IMR-90 (cell line): ENCODE measurements around the gene SBF2.

Experiments
- BHLHE40 ChIP-seq: fragments of 150-350 bp; IDR thresholded peaks from 2 replicates; pipeline ENCODE4 v1.6.1; 2016; ENCODE audit warnings: mild to moderate bottlenecking, low read depth, low read length
- CEBPB ChIP-seq: IDR thresholded peaks from 2 replicates; pipeline ENCODE4 v1.6.1; 2012; ENCODE audit warnings: low read depth, low read length, improper control_type of control experiment
- CHD1 ChIP-seq: IDR thresholded peaks from 2 replicates; pipeline ENCODE4 v1.6.1; 2012; ENCODE audit warnings: low read depth, low read length, improper control_type of control experiment
- FOS ChIP-seq: fragments of 150-350 bp; IDR thresholded peaks from 2 replicates; pipeline ENCODE4 v1.6.1; 2016; ENCODE audit warnings: low read depth, low read length
- MXI1 ChIP-seq: IDR thresholded peaks from 2 replicates; pipeline ENCODE4 v1.6.1; 2012; ENCODE audit warnings: low read depth, mild to moderate bottlenecking, low read length, moderate library complexity, borderline replicate concordance
- POLR2A ChIP-seq: IDR thresholded peaks from 2 replicates; pipeline ENCODE4 v1.6.1; 2012; ENCODE audit warnings: mild to moderate bottlenecking, low read depth, low read length
- RAD21 ChIP-seq: IDR thresholded peaks from 2 replicates; pipeline ENCODE4 v1.6.1; 2012; ENCODE audit warnings: low read length, improper control_type of control experiment
- RCOR1 ChIP-seq: IDR thresholded peaks from 2 replicates; pipeline ENCODE4 v1.6.1; 2012; ENCODE audit warnings: mild to moderate bottlenecking, low read length, improper control_type of control experiment; ENCODE audit not compliant: insufficient replicate concordance
- SMC3 ChIP-seq: fragments of 150-350 bp; IDR thresholded peaks from 2 replicates; pipeline ENCODE4 v1.6.1; 2016; ENCODE audit warnings: low read depth, mild to moderate bottlenecking, antibody characterized with exemption, low read length, moderate library complexity
- TF ChIP-seq, protein P1 (sequence below): conservative IDR thresholded peaks from 2 replicates; pipeline ENCODE4 v1.5.1; 2012; ENCODE audit warnings: mild to moderate bottlenecking, low read depth, low read length, improper control_type of control experiment
- TF ChIP-seq, protein P2 (sequence below): fragments of 150-350 bp; IDR thresholded peaks from 2 replicates; pipeline ENCODE4 v1.6.1; 2017; ENCODE audit warnings: mild to moderate bottlenecking, antibody characterized with exemption, low read length, low read depth

DNA sequence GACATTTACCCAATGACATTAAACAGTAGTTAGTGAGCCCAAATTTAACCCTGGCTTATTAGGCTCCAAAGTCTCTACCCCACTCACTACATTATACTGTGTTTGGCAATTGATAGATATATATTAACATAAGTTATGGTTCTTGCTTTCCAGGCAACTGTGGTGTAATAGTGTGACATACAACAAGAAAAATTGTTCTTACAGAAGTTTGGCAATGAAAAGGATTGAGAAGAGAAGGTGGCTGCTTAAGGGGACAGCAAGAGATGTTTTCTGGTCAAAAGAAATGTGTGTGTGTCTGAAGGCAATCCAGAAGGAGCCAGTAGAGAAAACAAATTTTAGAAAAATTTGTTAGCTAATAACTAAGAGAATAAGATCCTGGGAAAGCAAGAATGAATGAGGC lies 497.8 kb downstream of the SBF2 start:
- TF ChIP-seq POLR2A, result no peak
- TF ChIP-seq, protein P1, sequence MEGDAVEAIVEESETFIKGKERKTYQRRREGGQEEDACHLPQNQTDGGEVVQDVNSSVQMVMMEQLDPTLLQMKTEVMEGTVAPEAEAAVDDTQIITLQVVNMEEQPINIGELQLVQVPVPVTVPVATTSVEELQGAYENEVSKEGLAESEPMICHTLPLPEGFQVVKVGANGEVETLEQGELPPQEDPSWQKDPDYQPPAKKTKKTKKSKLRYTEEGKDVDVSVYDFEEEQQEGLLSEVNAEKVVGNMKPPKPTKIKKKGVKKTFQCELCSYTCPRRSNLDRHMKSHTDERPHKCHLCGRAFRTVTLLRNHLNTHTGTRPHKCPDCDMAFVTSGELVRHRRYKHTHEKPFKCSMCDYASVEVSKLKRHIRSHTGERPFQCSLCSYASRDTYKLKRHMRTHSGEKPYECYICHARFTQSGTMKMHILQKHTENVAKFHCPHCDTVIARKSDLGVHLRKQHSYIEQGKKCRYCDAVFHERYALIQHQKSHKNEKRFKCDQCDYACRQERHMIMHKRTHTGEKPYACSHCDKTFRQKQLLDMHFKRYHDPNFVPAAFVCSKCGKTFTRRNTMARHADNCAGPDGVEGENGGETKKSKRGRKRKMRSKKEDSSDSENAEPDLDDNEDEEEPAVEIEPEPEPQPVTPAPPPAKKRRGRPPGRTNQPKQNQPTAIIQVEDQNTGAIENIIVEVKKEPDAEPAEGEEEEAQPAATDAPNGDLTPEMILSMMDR, result no peak
- no peak for TF ChIP-seq FOS
- TF ChIP-seq SMC3, result no peak
- TF ChIP-seq, protein P2, sequence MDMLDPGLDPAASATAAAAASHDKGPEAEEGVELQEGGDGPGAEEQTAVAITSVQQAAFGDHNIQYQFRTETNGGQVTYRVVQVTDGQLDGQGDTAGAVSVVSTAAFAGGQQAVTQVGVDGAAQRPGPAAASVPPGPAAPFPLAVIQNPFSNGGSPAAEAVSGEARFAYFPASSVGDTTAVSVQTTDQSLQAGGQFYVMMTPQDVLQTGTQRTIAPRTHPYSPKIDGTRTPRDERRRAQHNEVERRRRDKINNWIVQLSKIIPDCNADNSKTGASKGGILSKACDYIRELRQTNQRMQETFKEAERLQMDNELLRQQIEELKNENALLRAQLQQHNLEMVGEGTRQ, result no peak
- TF ChIP-seq MXI1, result no peak
- TF ChIP-seq RAD21, result no peak
- no peak for TF ChIP-seq BHLHE40
- no peak for TF ChIP-seq CEBPB
- no peak for TF ChIP-seq RCOR1
- TF ChIP-seq CHD1, result no peak
